MM.1S (cell line): ENCODE data around the gene SATB2.

ENCODE experiments used
- DNase-seq: peaks from one replicate; pipeline ENCODE4 v3.0.0-alpha.2; 2015
- H2AFZ ChIP-seq: fragments of 300-600 bp; sonication (generic); 2 replicates; pipeline ENCODE4 v1.6.0; 2016; ENCODE audit warnings: antibody characterized with exemption, low read length
- H3F3A ChIP-seq: fragments of 300-600 bp; sonication (generic); 2 replicates; pipeline ENCODE4 v1.6.1; 2016; ENCODE audit warnings: mild to moderate bottlenecking, antibody characterized with exemption, low read length, moderate library complexity, mixed read lengths; ENCODE audit not compliant: insufficient read depth
- H3K27ac ChIP-seq: fragments of 300-600 bp; sonication (generic); 2 replicates; pipeline ENCODE4 v1.5.1; 2016; ENCODE audit warnings: mild to moderate bottlenecking, low read length
- H3K27me3 ChIP-seq: fragments of 300-600 bp; sonication (generic); replicated peaks from 2 replicates; pipeline ENCODE4 v1.6.0; 2016; ENCODE audit warnings: low read length; ENCODE audit not compliant: insufficient read depth
- H3K36me3 ChIP-seq: fragments of 300-600 bp; sonication (generic); replicated peaks from 2 replicates; pipeline ENCODE4 v1.6.1; 2016; ENCODE audit warnings: mild to moderate bottlenecking, low read length, mixed read lengths; ENCODE audit not compliant: insufficient read depth
- H3K4me1 ChIP-seq: fragments of 300-600 bp; sonication (generic); 2 replicates; pipeline ENCODE4 v1.6.1; 2016; ENCODE audit warnings: low read length, mixed read lengths
- H3K4me2 ChIP-seq: fragments of 300-600 bp; sonication (generic); 2 replicates; pipeline ENCODE4 v1.6.0; 2016; ENCODE audit warnings: low read depth, low read length
- H3K4me3 ChIP-seq: fragments of 300-600 bp; sonication (generic); 2 replicates; pipeline ENCODE4 v1.5.1; 2016; ENCODE audit warnings: low read length, mixed read lengths
- H3K79me2 ChIP-seq: fragments of 300-600 bp; sonication (generic); 2 replicates; pipeline ENCODE4 v1.6.1; 2016; ENCODE audit warnings: mixed run types, low read length, mixed read lengths
- H3K9ac ChIP-seq: fragments of 300-600 bp; sonication (generic); 2 replicates; pipeline ENCODE4 v1.6.1; 2016; ENCODE audit warnings: low read length, mixed read lengths
- H3K9me2 ChIP-seq: fragments of 300-600 bp; sonication (generic); replicated peaks from 2 replicates; pipeline ENCODE4 v1.6.1; 2016; ENCODE audit warnings: mild to moderate bottlenecking, low read length, mixed read lengths; ENCODE audit not compliant: insufficient read depth
- H3K9me3 ChIP-seq: fragments of 300-600 bp; sonication (generic); replicated peaks from 2 replicates; pipeline ENCODE4 v1.6.1; 2016; ENCODE audit warnings: mild to moderate bottlenecking, low read length, mixed read lengths; ENCODE audit not compliant: insufficient read depth
- H4K20me1 ChIP-seq: fragments of 300-600 bp; sonication (generic); 2 replicates; pipeline ENCODE4 v1.6.1; 2016; ENCODE audit warnings: mild to moderate bottlenecking, low read length, moderate library complexity, mixed read lengths; ENCODE audit not compliant: insufficient read depth
- CTCF ChIP-seq: fragments of 300-600 bp; sonication (generic); IDR thresholded peaks from 2 replicates; pipeline ENCODE4 v1.5.1; 2016; ENCODE audit warnings: antibody characterized with exemption, low read length, mixed read lengths
- EZH2 ChIP-seq: fragments of 300-600 bp; sonication (generic); optimal IDR thresholded peaks from 2 replicates; pipeline ENCODE3; 2017; ENCODE audit warnings: low read depth, mild to moderate bottlenecking, antibody characterized with exemption, low read length, mixed read lengths
- EZH2phosphoT487 ChIP-seq: fragments of 300-600 bp; sonication (generic); IDR thresholded peaks from 2 replicates; pipeline ENCODE4 v1.6.1; 2018; ENCODE audit warnings: antibody characterized with exemption, low read length

Gene SATB2

GRCh38 chr2:199439066-199439465 is 18.7 kb downstream of the SATB2 start:
- H2AFZ ChIP-seq, result no peak overlapping the region
- TF ChIP-seq EZH2 (no peak), EZH2phosphoT487 (no peak), CTCF (no peak)
- no peak overlapping the region for H3K27ac ChIP-seq

GRCh38 chr2:199434555-199434954 is 23.2 kb downstream of the SATB2 start:
- H3K36me3 ChIP-seq, result no peaks in the 10 kb centered on the region
- no peaks in the 10 kb centered on the region for H3K9me2 ChIP-seq
- no peaks in the 10 kb centered on the region for H4K20me1 ChIP-seq
- DNase-seq, result no peak
- no peaks in the 10 kb centered on the region for H3K27me3 ChIP-seq
- H3K27ac ChIP-seq, result no peak overlapping the region
- H3K9me3 ChIP-seq, result no peaks in the 10 kb centered on the region
- no peaks in the 10 kb centered on the region for H3K4me1 ChIP-seq
- no peak overlapping the region for H2AFZ ChIP-seq
- H3K4me2 ChIP-seq, result no peak overlapping the region
- no peak overlapping the region for H3K4me3 ChIP-seq
- no peaks in the 10 kb centered on the region for H3K79me2 ChIP-seq
- no peaks in the 10 kb centered on the region for H3F3A ChIP-seq
- H3K9ac ChIP-seq, result no peak overlapping the region
- TF ChIP-seq EZH2, result no peak
- no peak for TF ChIP-seq CTCF
- no peak for TF ChIP-seq EZH2phosphoT487

More at GRCh38 chr2:199439066-199439465, 18.7 kb downstream of the SATB2 start:
- no peaks in the 10 kb centered on the region for H3K36me3 ChIP-seq
- no peak overlapping the region for H3K9ac ChIP-seq
- H3F3A ChIP-seq, result no peaks in the 10 kb centered on the region
- H3K4me2 ChIP-seq, result no peak overlapping the region
- H3K4me1 ChIP-seq, result no peaks in the 10 kb centered on the region
- no peaks in the 10 kb centered on the region for H3K27me3 ChIP-seq
- no peaks in the 10 kb centered on the region for H3K9me3 ChIP-seq
- H3K9me2 ChIP-seq, result no peaks in the 10 kb centered on the region
- H4K20me1 ChIP-seq, result no peaks in the 10 kb centered on the region
- H3K79me2 ChIP-seq, result no peaks in the 10 kb centered on the region
- no peak overlapping the region for H3K4me3 ChIP-seq
- no peak for DNase-seq

GRCh38 chr2:199433204-199433832 is 24.4 kb downstream of the SATB2 start:
- no peak overlapping the region for H2AFZ ChIP-seq
- no peak for TF ChIP-seq EZH2
- TF ChIP-seq CTCF, result no peak
- no peak for TF ChIP-seq EZH2phosphoT487
- H3K27ac ChIP-seq, result no peak overlapping the region
- no peak overlapping the region for H3K4me2 ChIP-seq
- H3K9me2 ChIP-seq, result no peaks in the 10 kb centered on the region
- DNase-seq, result no peak
- no peaks in the 10 kb centered on the region for H3K36me3 ChIP-seq
- H3K9ac ChIP-seq, result no peak overlapping the region
- H3F3A ChIP-seq, result no peaks in the 10 kb centered on the region
- H3K79me2 ChIP-seq, result no peaks in the 10 kb centered on the region
- H3K4me1 ChIP-seq, result no peaks in the 10 kb centered on the region
- no peak overlapping the region for H3K4me3 ChIP-seq
- H3K27me3 ChIP-seq, result no peaks in the 10 kb centered on the region
- no peaks in the 10 kb centered on the region for H4K20me1 ChIP-seq
- H3K9me3 ChIP-seq, result no peaks in the 10 kb centered on the region
